HepG2 (cell line): ENCODE measurements around the gene JMJD7. TPM values are rescaled to one million over a fixed set of nuclear protein-coding genes. Genes with fewer than 3 reads are reported as not detected.

Experiments
- NFATC3 ChIP-seq: sonication (generic); formaldehyde crosslinking; IDR thresholded peaks from 2 replicates; pipeline ENCODE4 v1.5.1; 2020; ENCODE audit warnings: mild to moderate bottlenecking, missing genetic modification reagents
- SETDB1 ChIP-seq: sonication (generic); formaldehyde crosslinking; IDR thresholded peaks from 2 replicates; pipeline ENCODE4 v1.5.1; 2020; ENCODE audit warnings: missing genetic modification reagents, mild to moderate bottlenecking, borderline replicate concordance
- SP1 ChIP-seq, 2 experiments: fragments of 450-650 bp in 1 of 2; sonication (generic) in 1 of 2; formaldehyde crosslinking in 1 of 2; IDR thresholded peaks; 2 replicates each; pipeline versions ENCODE4 v1.4.0 to v1.6.1; 2016 to 2020; ENCODE audit warnings: missing genetic modification reagents in 1 of 2
- ZNF20 ChIP-seq: sonication (generic); formaldehyde crosslinking; IDR thresholded peaks from 2 replicates; pipeline ENCODE4 v1.4.0; 2020; ENCODE audit warnings: mild to moderate bottlenecking, moderate library complexity, missing genetic modification reagents
- ZNF652 ChIP-seq: IDR thresholded peaks from 2 replicates; pipeline ENCODE4 v1.6.1; 2016; ENCODE audit warnings: low read depth, borderline replicate concordance
- polyA plus RNA-seq, 8 experiments: library from polyadenylated mRNA; depleted of rRNA in 3 of 8; stranded (reverse) in 7 of 8; unstranded in 1 of 8; fragments of >200 nt; fragmentation: Illumina TruSeq in 4 of 8; extraction: Trizol in 4 of 8; gene quantifications; 2 replicates each; pipeline versions ENCODE4 v1.2.1 to v1.2.3, GENCODE V29; 2011 to 2016; ENCODE audit warnings: low read depth in 4 of 8, missing spikeins in 1 of 8, mixed read lengths in 1 of 8; ENCODE audit not compliant: insufficient read depth in 1 of 8
- total RNA-seq, 5 experiments: library from RNA; depleted of rRNA; stranded (reverse); fragments of >200 nt; fragmentation: Illumina TruSeq; extraction: Trizol; gene quantifications; 2 replicates each; pipeline ENCODE4 v1.2.3, GENCODE V29; 2016; ENCODE audit warnings: low read depth in 1 of 5
- TF ChIP-seq, protein P1 (sequence below): IDR thresholded peaks from 2 replicates; pipeline ENCODE4 v1.6.1; 2016; ENCODE audit warnings: low read depth, missing genetic modification reagents, missing compliant biosample characterization
- TF ChIP-seq, protein P2 (sequence below): sonication (generic); formaldehyde crosslinking; IDR thresholded peaks from 2 replicates; pipeline ENCODE4 v1.5.0; 2020; ENCODE audit warnings: mild to moderate bottlenecking, missing genetic modification reagents, borderline replicate concordance
- TF ChIP-seq, protein P3 (sequence below): sonication (generic); formaldehyde crosslinking; IDR thresholded peaks from 2 replicates; pipeline ENCODE4 v1.4.0; 2020; ENCODE audit warnings: mild to moderate bottlenecking, missing genetic modification reagents

JMJD7 gene
- total and polyA plus RNA-seq, 2 of the 13 experiments (the other 11 are each of a cell fraction or from before 2014, with no cell fraction given), result 6.4 to 7.1 TPM

DNA sequence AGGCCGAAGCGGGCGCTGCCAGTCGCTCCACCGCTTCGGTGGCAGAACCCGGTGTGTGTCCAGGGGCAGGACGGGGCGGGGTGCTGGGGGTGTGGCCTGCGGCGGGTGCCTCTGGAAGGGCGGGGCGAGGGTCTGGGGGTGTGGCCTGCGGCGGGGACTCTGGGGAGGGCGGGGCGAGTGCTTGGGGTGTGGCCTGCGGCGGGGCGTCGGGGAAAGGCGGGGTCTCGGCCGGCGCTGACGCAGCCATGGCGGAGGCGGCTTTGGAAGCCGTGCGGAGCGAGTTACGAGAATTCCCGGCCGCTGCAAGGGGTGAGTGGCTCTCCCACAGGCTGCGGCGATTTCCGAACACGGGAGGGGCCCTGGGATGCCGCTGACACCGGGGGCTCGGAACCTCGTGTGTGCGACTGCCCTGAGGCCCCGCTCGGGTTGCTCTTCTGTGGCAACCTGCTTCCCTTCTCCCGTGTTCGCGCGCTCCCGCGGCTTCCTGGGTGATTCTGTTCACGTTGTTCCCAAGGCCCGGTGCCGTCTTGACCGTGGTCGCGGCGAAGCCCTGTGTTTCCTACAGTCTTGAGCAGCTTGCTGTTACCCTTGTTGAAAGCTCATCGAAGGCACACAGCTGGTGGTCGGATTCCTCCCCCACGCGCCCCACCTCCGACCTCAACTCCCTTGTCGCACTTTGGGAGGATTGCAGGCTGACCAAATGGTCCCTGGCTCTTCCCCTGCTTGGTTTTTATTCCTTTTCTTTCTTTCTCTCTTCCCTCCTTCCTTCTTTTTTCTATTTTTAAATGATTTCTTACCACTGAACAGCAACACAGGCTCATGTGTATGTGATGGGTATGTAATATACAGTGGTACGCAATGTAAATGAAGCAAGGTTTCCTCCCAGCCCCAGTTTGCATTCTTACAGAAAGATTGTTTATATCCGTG lies at the start of gene JMJD7 (continued):
- TF ChIP-seq SP1 (IDR thresholded peaks at IDR 0.05) (no peak), SP1 (CRISPR knock-in tag; IDR thresholded peaks at IDR 0.05) (peak; percentile 54), SETDB1 (CRISPR knock-in tag) (no peak), NFATC3 (CRISPR knock-in tag) (no peak), ZNF652 (CRISPR knock-in tag) (no peak), ZNF20 (CRISPR knock-in tag) (no peak)
- TF ChIP-seq, protein P1, sequence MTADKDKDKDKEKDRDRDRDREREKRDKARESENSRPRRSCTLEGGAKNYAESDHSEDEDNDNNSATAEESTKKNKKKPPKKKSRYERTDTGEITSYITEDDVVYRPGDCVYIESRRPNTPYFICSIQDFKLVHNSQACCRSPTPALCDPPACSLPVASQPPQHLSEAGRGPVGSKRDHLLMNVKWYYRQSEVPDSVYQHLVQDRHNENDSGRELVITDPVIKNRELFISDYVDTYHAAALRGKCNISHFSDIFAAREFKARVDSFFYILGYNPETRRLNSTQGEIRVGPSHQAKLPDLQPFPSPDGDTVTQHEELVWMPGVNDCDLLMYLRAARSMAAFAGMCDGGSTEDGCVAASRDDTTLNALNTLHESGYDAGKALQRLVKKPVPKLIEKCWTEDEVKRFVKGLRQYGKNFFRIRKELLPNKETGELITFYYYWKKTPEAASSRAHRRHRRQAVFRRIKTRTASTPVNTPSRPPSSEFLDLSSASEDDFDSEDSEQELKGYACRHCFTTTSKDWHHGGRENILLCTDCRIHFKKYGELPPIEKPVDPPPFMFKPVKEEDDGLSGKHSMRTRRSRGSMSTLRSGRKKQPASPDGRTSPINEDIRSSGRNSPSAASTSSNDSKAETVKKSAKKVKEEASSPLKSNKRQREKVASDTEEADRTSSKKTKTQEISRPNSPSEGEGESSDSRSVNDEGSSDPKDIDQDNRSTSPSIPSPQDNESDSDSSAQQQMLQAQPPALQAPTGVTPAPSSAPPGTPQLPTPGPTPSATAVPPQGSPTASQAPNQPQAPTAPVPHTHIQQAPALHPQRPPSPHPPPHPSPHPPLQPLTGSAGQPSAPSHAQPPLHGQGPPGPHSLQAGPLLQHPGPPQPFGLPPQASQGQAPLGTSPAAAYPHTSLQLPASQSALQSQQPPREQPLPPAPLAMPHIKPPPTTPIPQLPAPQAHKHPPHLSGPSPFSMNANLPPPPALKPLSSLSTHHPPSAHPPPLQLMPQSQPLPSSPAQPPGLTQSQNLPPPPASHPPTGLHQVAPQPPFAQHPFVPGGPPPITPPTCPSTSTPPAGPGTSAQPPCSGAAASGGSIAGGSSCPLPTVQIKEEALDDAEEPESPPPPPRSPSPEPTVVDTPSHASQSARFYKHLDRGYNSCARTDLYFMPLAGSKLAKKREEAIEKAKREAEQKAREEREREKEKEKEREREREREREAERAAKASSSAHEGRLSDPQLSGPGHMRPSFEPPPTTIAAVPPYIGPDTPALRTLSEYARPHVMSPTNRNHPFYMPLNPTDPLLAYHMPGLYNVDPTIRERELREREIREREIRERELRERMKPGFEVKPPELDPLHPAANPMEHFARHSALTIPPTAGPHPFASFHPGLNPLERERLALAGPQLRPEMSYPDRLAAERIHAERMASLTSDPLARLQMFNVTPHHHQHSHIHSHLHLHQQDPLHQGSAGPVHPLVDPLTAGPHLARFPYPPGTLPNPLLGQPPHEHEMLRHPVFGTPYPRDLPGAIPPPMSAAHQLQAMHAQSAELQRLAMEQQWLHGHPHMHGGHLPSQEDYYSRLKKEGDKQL (CRISPR knock-in tag), result no peak
- TF ChIP-seq, protein P2, sequence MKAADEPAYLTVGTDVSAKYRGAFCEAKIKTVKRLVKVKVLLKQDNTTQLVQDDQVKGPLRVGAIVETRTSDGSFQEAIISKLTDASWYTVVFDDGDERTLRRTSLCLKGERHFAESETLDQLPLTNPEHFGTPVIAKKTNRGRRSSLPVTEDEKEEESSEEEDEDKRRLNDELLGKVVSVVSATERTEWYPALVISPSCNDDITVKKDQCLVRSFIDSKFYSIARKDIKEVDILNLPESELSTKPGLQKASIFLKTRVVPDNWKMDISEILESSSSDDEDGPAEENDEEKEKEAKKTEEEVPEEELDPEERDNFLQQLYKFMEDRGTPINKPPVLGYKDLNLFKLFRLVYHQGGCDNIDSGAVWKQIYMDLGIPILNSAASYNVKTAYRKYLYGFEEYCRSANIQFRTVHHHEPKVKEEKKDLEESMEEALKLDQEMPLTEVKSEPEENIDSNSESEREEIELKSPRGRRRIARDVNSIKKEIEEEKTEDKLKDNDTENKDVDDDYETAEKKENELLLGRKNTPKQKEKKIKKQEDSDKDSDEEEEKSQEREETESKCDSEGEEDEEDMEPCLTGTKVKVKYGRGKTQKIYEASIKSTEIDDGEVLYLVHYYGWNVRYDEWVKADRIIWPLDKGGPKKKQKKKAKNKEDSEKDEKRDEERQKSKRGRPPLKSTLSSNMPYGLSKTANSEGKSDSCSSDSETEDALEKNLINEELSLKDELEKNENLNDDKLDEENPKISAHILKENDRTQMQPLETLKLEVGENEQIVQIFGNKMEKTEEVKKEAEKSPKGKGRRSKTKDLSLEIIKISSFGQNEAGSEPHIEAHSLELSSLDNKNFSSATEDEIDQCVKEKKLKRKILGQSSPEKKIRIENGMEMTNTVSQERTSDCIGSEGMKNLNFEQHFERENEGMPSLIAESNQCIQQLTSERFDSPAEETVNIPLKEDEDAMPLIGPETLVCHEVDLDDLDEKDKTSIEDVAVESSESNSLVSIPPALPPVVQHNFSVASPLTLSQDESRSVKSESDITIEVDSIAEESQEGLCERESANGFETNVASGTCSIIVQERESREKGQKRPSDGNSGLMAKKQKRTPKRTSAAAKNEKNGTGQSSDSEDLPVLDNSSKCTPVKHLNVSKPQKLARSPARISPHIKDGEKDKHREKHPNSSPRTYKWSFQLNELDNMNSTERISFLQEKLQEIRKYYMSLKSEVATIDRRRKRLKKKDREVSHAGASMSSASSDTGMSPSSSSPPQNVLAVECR (CRISPR knock-in tag), result peak; percentile 78
- TF ChIP-seq, protein P3, sequence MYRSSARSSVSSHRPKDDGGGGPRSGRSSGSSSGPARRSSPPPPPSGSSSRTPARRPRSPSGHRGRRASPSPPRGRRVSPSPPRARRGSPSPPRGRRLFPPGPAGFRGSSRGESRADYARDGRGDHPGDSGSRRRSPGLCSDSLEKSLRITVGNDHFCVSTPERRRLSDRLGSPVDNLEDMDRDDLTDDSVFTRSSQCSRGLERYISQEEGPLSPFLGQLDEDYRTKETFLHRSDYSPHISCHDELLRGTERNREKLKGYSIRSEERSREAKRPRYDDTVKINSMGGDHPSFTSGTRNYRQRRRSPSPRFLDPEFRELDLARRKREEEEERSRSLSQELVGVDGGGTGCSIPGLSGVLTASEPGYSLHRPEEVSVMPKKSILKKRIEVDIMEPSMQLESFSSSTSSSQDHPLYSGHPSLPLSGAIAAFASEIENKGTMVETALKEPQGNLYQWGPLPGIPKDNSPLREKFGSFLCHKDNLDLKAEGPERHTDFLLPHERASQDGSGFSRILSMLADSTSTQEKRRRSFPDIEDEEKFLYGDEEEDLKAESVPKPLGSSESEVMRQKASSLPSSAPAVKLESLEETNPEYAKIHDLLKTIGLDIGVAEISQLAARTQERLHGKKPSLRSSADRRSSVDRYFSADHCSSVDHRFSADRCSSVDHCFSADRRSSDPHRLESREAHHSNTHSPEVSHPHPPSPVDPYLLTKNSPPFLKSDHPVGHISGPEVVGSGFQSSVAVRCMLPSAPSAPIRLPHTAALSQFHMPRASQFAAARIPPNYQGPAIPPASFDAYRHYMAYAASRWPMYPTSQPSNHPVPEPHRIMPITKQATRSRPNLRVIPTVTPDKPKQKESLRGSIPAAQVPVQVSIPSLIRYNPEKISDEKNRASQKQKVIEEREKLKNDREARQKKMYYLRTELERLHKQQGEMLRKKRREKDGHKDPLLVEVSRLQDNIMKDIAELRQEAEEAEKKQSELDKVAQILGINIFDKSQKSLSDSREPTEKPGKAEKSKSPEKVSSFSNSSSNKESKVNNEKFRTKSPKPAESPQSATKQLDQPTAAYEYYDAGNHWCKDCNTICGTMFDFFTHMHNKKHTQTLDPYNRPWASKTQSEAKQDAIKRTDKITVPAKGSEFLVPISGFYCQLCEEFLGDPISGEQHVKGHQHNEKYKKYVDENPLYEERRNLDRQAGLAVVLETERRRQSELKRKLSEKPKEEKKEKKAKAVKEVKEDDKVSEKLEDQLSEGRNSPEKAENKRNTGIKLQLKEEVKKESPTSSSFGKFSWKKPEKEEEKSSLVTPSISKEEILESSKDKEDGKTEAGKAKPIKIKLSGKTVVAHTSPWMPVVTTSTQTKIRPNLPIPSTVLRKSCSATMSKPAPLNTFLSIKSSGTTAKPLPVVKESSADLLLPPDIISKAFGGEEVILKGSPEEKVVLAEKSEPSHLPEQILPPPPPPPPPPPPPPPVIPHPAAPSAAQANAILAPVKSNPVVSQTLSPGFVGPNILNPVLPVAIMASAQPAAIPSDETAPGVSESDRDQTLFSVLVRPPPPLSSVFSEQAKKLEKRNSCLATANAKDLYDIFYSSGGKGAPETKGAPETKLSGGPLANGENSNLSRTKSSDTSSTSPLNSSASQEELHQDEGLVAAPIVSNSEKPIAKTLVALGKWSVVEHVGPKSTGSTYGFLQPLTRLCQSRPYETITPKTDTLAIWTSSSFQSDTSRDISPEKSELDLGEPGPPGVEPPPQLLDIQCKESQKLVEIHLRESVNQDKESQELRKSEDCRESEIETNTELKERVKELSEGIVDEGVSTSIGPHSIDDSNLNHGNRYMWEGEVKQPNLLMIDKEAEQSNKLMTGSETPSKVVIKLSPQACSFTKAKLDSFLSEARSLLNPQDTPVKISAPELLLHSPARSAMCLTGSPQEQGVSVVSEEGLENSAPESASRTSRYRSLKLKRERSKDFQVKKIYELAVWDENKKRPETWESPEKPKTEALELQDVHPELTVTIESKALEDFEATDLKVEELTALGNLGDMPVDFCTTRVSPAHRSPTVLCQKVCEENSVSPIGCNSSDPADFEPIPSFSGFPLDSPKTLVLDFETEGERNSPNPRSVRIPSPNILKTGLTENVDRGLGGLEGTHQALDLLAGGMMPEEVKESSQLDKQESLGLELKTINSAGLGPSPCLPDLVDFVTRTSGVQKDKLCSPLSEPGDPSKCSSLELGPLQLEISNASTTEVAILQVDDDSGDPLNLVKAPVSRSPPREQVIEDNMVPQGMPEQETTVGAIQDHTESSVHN, result no peak
